GM18868 (cell line): ENCODE results near the gene AFP.
"Not testable (repeated sequence)": the region's sequence is repeated elsewhere in the genome, so short reads cannot be mapped to it uniquely, and the experiment has no call there.

Experiments
- ATAC-seq: cut with Tn5 transposase; IDR thresholded peaks from one replicate; pipeline ENCODE4 v1.9.1; 2021; ENCODE audit warnings: mild to moderate bottlenecking, moderate library complexity; ENCODE audit not compliant: unreplicated experiment

Gene AFP

DNA sequence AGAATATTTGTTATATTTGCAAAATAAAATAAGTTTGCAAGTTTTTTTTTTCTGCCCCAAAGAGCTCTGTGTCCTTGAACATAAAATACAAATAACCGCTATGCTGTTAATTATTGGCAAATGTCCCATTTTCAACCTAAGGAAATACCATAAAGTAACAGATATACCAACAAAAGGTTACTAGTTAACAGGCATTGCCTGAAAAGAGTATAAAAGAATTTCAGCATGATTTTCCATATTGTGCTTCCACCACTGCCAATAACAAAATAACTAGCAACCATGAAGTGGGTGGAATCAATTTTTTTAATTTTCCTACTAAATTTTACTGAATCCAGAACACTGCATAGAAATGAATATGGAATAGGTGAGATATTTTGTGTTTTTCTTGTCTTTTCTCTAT is at the start of gene AFP:
Gene AFP (plus strand): TSS at position 238 of the 400 bp plus-strand sequence. CDS start 42 bp downstream, at position 280.
- ATAC-seq, result no peak

DNA sequence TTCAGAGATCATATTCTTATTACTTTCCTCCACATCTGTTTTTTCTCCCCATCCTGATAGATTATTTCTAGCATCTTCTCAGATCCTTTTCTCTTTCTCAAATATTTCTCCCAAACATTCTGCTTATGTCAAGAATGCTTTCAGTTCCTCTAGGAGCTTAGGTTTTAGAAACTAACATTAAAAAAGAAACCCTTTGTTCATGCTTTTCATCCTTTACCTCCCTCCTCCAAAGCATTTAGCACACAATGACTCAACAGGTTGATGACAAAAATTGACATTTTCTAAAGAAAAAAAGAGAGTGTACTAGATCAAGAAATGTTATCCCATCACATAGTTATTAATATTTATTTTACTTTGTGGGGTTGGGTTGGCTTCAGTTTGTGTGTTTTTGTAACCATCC is 48.5 kb upstream of the AFP start:
- ATAC-seq, result peak; percentile 74

DNA sequence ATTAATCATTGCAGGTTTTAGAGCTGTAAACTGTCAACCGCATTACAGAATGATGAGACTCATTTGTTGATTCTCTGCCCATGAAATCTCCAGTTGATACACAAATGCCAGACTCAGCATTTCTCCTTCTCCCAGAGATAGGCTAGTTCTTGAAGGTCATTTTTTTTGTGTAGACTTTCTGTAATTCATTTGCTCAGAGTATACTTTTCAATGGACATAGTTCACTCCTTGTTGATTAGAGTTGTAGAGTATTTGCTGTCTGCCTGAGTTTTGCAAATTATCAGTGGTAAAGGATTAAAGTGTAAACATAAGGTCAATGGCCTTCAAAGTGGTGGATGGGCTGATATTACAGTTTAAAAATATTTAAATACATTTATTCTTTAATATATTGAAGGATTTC is 47.1 kb upstream of the AFP start:
- no peak for ATAC-seq

DNA sequence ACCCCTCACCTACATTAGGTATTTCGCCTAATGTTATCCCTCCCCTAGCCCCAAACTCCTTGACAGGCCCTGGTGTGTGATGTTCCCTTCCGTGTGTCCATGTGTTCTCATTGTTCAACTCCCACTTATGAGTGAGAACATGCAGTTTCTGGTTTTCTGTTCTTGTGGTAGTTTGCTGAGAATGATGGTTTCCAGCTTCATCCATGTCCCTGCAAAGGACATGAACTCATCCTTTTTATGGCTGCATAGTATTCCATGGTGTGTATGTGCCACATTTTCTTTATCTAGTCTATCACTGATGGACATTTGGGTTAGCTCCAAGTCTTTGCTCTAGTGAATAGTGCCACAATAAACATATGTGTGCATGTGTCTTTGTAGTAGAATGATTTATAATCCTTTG is 46.4 kb upstream of the AFP start:
- not testable (repeated sequence) for ATAC-seq

- ATAC-seq, result no peak
These were observed 44.2 kb upstream of the AFP start for GRCh38 chr4:73391774-73392173.

DNA sequence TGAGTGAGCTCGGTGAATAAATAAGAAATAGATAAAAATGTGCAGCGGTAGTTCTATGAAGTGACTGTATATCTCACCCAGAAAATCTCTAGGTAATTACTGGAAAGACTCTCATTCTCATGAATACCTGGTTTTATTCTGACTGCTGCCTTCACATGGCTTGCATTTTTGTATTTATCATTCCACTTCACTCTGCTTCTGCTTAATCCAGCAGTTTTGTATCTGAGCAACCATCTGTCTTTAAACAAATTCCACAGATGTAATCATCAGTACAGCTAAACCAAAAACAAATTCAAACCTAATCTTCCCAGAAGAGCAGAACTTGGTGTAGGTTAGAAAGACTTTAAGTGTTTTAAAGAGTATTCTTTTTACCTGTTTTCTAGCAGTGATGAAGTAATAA is 43.1 kb upstream of the AFP start:
- no peak for ATAC-seq

DNA sequence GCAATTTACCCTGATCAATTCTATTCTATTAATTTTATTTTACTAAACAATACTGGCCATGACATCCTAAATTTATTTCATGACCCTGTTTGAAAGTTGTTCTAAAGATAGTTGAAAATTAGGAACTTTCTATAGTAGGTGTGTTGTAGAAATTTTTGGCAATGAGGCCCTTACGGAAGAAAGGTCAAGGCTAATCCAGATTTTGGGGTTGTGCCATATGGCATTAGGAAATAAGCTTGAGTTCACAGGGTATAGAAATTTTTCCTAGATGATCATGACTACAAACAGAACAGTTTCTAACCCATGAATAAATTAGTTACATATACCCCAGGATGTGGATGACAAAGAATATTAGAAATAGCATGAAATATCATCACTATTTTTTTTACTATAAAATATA is 39.7 kb upstream of the AFP start:
- no peak for ATAC-seq

DNA sequence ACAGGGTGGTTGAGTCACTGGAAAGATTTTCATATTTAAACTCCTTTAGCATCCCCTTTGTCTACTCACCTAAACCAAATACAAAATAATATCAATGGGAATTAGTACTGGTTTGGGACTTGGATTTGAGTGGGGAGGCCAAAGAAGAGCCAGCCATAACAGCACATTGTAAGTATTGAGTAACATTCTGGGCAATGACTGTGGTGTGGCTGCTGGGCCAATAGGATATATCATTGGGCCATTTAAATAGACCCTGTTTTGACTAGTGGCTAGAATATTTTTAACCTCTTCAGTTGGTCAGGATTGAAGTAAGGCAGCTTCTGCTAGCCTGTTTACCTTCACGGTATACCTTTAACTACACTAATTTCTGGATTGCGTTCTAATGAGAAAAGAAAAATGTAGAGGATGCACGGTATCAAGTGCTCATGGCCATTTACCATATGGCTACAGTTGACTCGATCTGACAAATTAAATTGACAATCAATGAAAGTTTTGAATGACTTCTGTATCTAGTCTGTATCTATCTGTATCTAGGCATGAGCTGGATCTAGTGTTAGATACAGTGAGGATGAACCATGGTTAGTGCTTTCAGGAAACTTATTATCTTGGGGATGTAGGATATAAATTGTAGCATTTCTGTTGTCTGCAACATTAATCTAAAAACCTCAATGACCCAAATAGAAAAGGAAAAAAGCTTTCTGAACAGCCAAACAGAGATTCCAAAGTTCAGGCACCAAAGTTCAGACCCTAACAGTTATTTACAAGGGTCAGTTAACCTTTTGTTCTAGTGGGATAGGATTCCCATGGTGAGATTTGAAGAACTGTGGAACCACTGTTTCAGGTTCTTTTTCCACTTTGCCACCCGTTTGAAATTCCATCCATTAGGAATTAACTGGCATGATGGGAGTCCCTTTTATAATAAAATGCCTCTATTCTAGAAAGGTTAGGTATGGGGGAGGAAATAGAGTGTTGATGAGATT is 38.7 kb upstream of the AFP start:
- no peak for ATAC-seq

- ATAC-seq, result no peak
These were observed 34.6 kb upstream of the AFP start for GRCh38 chr4:73401412-73401811.

- no peak for ATAC-seq
These were observed 32.0 kb upstream of the AFP start, which contains the start of gene ALB for GRCh38 chr4:73404042-73404441. Gene ALB, plus strand, starts transcription at chr4:73404287. Its CDS starts 41 bp downstream, at chr4:73404328.

DNA sequence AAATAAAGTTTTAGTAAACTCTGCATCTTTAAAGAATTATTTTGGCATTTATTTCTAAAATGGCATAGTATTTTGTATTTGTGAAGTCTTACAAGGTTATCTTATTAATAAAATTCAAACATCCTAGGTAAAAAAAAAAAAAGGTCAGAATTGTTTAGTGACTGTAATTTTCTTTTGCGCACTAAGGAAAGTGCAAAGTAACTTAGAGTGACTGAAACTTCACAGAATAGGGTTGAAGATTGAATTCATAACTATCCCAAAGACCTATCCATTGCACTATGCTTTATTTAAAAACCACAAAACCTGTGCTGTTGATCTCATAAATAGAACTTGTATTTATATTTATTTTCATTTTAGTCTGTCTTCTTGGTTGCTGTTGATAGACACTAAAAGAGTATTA is 31.6 kb upstream of the AFP start:
- ATAC-seq, result no peak

DNA sequence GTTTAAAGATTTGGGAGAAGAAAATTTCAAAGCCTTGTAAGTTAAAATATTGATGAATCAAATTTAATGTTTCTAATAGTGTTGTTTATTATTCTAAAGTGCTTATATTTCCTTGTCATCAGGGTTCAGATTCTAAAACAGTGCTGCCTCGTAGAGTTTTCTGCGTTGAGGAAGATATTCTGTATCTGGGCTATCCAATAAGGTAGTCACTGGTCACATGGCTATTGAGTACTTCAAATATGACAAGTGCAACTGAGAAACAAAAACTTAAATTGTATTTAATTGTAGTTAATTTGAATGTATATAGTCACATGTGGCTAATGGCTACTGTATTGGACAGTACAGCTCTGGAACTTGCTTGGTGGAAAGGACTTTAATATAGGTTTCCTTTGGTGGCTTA is 30.9 kb upstream of the AFP start:
- no peak for ATAC-seq

DNA sequence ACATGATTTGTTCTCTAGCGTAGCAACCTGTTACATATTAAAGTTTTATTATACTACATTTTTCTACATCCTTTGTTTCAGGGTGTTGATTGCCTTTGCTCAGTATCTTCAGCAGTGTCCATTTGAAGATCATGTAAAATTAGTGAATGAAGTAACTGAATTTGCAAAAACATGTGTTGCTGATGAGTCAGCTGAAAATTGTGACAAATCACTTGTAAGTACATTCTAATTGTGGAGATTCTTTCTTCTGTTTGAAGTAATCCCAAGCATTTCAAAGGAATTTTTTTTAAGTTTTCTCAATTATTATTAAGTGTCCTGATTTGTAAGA is 29.5 kb upstream of the AFP start:
- ATAC-seq, result no peak

DNA sequence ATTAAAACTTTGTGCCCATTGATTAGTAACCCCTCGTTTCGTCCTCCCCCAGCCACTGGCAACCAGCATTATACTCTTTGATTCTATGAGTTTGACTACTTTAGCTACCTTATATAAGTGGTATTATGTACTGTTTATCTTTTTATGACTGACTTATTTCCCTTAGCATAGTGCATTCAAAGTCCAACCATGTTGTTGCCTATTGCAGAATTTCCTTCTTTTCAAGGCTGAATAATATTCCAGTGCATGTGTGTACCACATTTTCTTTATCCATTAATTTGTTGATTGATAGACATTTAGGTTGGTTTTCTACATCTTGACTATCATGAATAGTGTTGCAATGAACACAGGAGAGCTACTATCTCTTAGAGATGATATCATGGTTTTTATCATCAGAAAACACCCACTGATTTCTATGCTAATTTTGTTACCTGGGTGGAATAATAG is 28.8 kb upstream of the AFP start:
- ATAC-seq, result no peak

DNA sequence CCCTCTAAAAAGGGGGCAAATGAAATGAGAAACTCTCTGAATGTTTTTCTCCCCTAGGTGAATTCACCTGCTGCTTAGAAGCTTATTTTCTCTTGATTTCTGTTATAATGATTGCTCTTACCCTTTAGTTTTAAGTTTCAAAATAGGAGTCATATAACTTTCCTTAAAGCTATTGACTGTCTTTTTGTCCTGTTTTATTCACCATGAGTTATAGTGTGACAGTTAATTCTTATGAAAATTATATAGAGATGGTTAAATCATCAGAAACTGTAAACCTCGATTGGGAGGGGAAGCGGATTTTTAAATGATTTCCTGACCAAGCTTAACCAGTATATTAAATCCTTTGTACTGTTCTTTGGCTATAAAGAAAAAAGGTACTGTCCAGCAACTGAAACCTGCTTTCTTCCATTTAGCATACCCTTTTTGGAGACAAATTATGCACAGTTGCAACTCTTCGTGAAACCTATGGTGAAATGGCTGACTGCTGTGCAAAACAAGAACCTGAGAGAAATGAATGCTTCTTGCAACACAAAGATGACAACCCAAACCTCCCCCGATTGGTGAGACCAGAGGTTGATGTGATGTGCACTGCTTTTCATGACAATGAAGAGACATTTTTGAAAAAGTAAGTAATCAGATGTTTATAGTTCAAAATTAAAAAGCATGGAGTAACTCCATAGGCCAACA is 27.7 kb upstream of the AFP start:
- no peak for ATAC-seq

DNA sequence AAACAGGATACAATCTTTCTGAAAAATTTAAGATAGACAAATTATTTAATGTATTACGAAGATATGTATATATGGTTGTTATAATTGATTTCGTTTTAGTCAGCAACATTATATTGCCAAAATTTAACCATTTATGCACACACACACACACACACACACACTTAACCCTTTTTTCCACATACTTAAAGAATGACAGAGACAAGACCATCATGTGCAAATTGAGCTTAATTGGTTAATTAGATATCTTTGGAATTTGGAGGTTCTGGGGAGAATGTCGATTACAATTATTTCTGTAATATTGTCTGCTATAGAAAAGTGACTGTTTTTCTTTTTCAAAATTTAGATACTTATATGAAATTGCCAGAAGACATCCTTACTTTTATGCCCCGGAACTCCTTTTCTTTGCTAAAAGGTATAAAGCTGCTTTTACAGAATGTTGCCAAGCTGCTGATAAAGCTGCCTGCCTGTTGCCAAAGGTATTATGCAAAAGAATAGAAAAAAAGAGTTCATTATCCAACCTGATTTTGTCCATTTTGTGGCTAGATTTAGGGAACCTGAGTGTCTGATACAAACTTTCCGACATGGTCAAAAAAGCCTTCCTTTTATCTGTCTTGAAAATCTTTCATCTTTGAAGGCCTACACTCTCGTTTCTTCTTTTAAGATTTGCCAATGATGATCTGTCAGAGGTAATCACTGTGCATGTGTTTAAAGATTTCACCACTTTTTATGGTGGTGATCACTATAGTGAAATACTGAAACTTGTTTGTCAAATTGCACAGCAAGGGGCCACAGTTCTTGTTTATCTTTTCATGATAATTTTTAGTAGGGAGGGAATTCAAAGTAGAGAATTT is 26.8 kb upstream of the AFP start:
- no peak for ATAC-seq

GRCh38 chr4:73409978-73410548 is 26.0 kb upstream of the AFP start:
- ATAC-seq, result no peak

DNA sequence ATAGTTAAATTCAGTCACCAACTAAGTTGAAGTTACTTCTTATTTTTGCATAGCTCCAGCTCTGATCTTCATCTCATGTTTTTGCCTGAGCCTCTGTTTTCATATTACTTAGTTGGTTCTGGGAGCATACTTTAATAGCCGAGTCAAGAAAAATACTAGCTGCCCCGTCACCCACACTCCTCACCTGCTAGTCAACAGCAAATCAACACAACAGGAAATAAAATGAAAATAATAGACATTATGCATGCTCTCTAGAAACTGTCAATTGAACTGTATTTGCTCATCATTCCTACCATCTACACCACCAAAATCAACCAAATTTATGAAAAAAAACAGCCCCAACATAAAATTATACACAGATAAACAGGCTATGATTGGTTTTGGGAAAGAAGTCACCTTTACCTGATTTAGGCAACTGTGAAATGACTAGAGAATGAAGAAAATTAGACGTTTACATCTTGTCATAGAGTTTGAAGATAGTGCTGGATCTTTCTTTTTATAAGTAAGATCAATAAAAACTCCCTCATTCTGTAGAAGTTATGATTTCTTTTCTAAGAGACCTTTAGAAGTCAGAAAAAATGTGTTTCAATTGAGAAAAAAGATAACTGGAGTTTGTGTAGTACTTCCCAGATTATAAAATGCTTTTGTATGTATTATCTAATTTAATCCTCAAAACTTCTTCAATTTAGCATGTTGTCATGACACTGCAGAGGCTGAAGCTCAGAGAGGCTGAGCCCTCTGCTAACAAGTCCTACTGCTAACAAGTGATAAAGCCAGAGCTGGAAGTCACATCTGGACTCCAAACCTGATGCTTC is 24.9 kb upstream of the AFP start:
- no peak for ATAC-seq

DNA sequence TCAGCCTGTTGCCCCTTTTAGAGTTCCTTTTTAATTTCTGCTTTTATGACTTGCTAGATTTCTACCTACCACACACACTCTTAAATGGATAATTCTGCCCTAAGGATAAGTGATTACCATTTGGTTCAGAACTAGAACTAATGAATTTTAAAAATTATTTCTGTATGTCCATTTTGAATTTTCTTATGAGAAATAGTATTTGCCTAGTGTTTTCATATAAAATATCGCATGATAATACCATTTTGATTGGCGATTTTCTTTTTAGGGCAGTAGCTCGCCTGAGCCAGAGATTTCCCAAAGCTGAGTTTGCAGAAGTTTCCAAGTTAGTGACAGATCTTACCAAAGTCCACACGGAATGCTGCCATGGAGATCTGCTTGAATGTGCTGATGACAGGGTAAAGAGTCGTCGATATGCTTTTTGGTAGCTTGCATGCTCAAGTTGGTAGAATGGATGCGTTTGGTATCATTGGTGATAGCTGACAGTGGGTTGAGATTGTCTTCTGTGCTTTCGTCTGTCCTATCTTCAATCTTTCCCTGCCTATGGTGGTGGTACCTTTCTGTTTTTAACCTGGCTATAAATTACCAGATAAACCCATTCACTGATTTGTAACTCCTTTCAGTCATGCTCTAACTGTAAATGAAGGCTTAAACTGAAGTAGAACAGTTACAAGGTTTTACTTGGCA is 24.1 kb upstream of the AFP start:
- ATAC-seq, result no peak
